Transverse colon (tissue), 4 donors: ENCODE results near the gene HNRNPM.

Experiments
- CTCF ChIP-seq, 5 experiments: fragments of 200-600 bp in 3 of 5; fragments of 450-650 bp in 2 of 5; sonication (generic) in 3 of 5; IDR thresholded peaks; 1 replicate in 2 of 5; 2 replicates in 3 of 5; pipeline ENCODE4 v1.5.1; 2016 to 2017; ENCODE audit warnings: antibody characterized with exemption in 5 of 5, inconsistent platforms in 3 of 5, mild to moderate bottlenecking in 2 of 5, moderate library complexity in 1 of 5
- POLR2A ChIP-seq: fragments of 450-650 bp; IDR thresholded peaks from one replicate; pipeline ENCODE4 v1.6.1; 2016; ENCODE audit warnings: antibody characterized with exemption, mild to moderate bottlenecking, moderate library complexity
- POLR2AphosphoS5 ChIP-seq, 3 donors: sonication (generic); formaldehyde crosslinking; IDR thresholded peaks; one replicate each; pipeline ENCODE4 v1.6.1; 2016; ENCODE audit warnings: antibody characterized with exemption in 3 of 3

GRCh38 chr19:8404391-8405151, 40.2 kb upstream of the HNRNPM start:
- TF ChIP-seq CTCF (IDR thresholded peaks at IDR 0.05), result no peak
- TF ChIP-seq POLR2A, result no peak
- TF ChIP-seq POLR2AphosphoS5 (IDR thresholded peaks at IDR 0.05), result no peak
